NCI-H460 (cell line): Measurements from ENCODE around the gene MYOM3. TPM values are rescaled to one million over a fixed set of nuclear protein-coding genes. Genes with fewer than 3 reads are reported as not detected.

Source experiments
- DNase-seq: peaks from one replicate; pipeline ENCODE4 v3.0.0-alpha.2; 2016; ENCODE audit warnings: low read depth; ENCODE audit errors: extremely low read depth
- polyA plus RNA-seq: library from polyadenylated mRNA; depleted of rRNA; stranded (reverse); fragments of >200 nt; gene quantifications from 2 replicates; pipeline ENCODE4 v1.2.3, GENCODE V29; 2014; cell fraction: nucleus; rRNA removed
- total RNA-seq: library from RNA; depleted of rRNA; stranded (reverse); fragments of >200 nt; shearing (Covaris generic); gene quantifications from 2 replicates; pipeline ENCODE4 v1.2.3, GENCODE V29; 2014; rRNA removed

Gene MYOM3
- total RNA-seq: 3.1 and 3.4 TPM in 2 replicates
- 3.2 and 3.3 TPM in 2 replicates for polyA plus RNA-seq

- DNase-seq: peak; percentile 49
Observed at GRCh38 chr1:24111996-24112779, at the start of gene MYOM3. TSS of gene MYOM3 (minus strand) at chr1:24112135. CDS start at chr1:24108636, 3,499 bp downstream.

- DNase-seq: no peak
Observed at GRCh38 chr1:24161270-24161669, 49.3 kb upstream of the MYOM3 start.

GRCh38 chr1:24159366-24159765, 47.4 kb upstream of the MYOM3 start:
- no peak for DNase-seq

GRCh38 chr1:24157918-24158481, 46.1 kb upstream of the MYOM3 start:
- DNase-seq: no peak

GRCh38 chr1:24156542-24157260, 44.8 kb upstream of the MYOM3 start:
- DNase-seq: no peak

- DNase-seq: no peak
Observed at GRCh38 chr1:24155011-24155782, 43.3 kb upstream of the MYOM3 start.

GRCh38 chr1:24154215-24154614, 42.3 kb upstream of the MYOM3 start:
- DNase-seq: no peak

- DNase-seq: no peak
Observed at GRCh38 chr1:24152631-24153494, 40.9 kb upstream of the MYOM3 start.

- DNase-seq: no peak
Observed at GRCh38 chr1:24151175-24151533, 39.2 kb upstream of the MYOM3 start.

- peak; percentile 74 for DNase-seq
Observed at GRCh38 chr1:24150234-24151174, 38.6 kb upstream of the MYOM3 start.

- DNase-seq: peak; percentile 85
Observed at GRCh38 chr1:24149866-24150233, 37.9 kb upstream of the MYOM3 start.

GRCh38 chr1:24147816-24148215, 35.9 kb upstream of the MYOM3 start:
- DNase-seq: no peak

GRCh38 chr1:24147194-24147593, 35.3 kb upstream of the MYOM3 start:
- DNase-seq: no peak

- no peak for DNase-seq
Observed at GRCh38 chr1:24142546-24143534, 30.9 kb upstream of the MYOM3 start, which contains the start of gene IL22RA1. TSS of gene IL22RA1 (minus strand) at chr1:24143140. CDS start at chr1:24143082, 58 bp downstream.

- DNase-seq: no peak
Observed at GRCh38 chr1:24141311-24141997, 29.5 kb upstream of the MYOM3 start.

- DNase-seq: no peak
Observed at GRCh38 chr1:24140741-24141181, 28.8 kb upstream of the MYOM3 start.
